Esophagus muscularis mucosa (tissue), 4 donors: Measurements from ENCODE around the gene UBE2J1. TPM values are rescaled to one million over a fixed set of nuclear protein-coding genes. Genes with fewer than 3 reads are reported as not detected.
A peak's percentile ranks its signal among the peaks of the same experiment; 100 is the strongest.
"Not testable (repeated sequence)": the region's sequence is repeated elsewhere in the genome, so short reads cannot be mapped to it uniquely, and the experiment has no call there.

ENCODE experiments used
- DNase-seq: peaks from one replicate; pipeline ENCODE4 v3.0.0-alpha.2; 2017; ENCODE audit errors: extremely low spot score
- H3K27ac ChIP-seq, 4 donors: fragments of 200-600 bp; sonication (generic); replicated peaks in 1 of 4; 1 replicate in 3 of 4; 2 replicates in 1 of 4; pipeline ENCODE4 v1.5.1; 2016 to 2019; ENCODE audit warnings: mild to moderate bottlenecking in 1 of 4
- H3K27me3 ChIP-seq, 4 donors: fragments of 200-600 bp; sonication (generic); one replicate each; pipeline versions ENCODE4 v1.5.1 to v1.6.0; 2016 to 2019
- H3K36me3 ChIP-seq, 4 donors: fragments of 200-600 bp; sonication (generic); one replicate each; pipeline ENCODE4 v1.5.1; 2016 to 2019
- H3K4me1 ChIP-seq, 4 donors: fragments of 200-600 bp; sonication (generic); one replicate each; pipeline ENCODE4 v1.5.1; 2016 to 2019
- H3K4me3 ChIP-seq, 4 donors: fragments of 200-600 bp; sonication (generic); 1 replicate in 2 of 4; 2 replicates in 2 of 4; pipeline ENCODE4 v1.5.1; 2016 to 2019; ENCODE audit warnings: mild to moderate bottlenecking in 4 of 4, moderate library complexity in 1 of 4
- H3K9me3 ChIP-seq, 4 donors: fragments of 200-600 bp; sonication (generic); 1 replicate in 3 of 4; 2 replicates in 1 of 4; pipeline ENCODE4 v1.5.1; 2016 to 2019
- EP300 ChIP-seq: sonication (generic); formaldehyde crosslinking; IDR thresholded peaks from one replicate; pipeline ENCODE4 v1.6.1; 2017; ENCODE audit warnings: antibody characterized with exemption
- POLR2A ChIP-seq: fragments of 450-650 bp; IDR thresholded peaks from one replicate; pipeline ENCODE4 v1.6.1; 2017; ENCODE audit warnings: antibody characterized with exemption, moderate library complexity, mild to moderate bottlenecking, low read depth
- POLR2AphosphoS5 ChIP-seq, 2 donors: sonication (generic); formaldehyde crosslinking; IDR thresholded peaks; one replicate each; pipeline ENCODE4 v1.6.1; 2017; ENCODE audit warnings: antibody characterized with exemption in 2 of 2
- WGBS: methylation state at CpG from one replicate; pipeline ENCODE4 v1.1.5; 2018; 5-methylcytosine and 5-hydroxymethylcytosine counted together
- intact Hi-C: fragments of 100-400 bp; cut with DNase I; formaldehyde crosslinking; loops from one replicate; pipeline ENCODE4 v1.15.1; 2023
- total RNA-seq, 4 donors: library from RNA; depleted of rRNA; stranded (reverse); fragments of >200 nt; gene quantifications; one replicate each; pipeline versions ENCODE4 v1.1.0 to v1.2.1, GENCODE V29; 2016
- TF ChIP-seq, protein P1 (sequence below), 3 experiments: fragments of 200-600 bp in 2 of 3; fragments of 450-650 bp in 1 of 3; sonication (generic) in 2 of 3; IDR thresholded peaks; one replicate each; pipeline ENCODE4 v1.5.1; 2017 to 2019; ENCODE audit warnings: antibody characterized with exemption in 3 of 3, mild to moderate bottlenecking in 2 of 3, moderate library complexity in 1 of 3

The UBE2J1 gene
- total RNA-seq, 4 donors from 2014 or later: 31.0 to 36.6 (median 33.6) TPM

DNA sequence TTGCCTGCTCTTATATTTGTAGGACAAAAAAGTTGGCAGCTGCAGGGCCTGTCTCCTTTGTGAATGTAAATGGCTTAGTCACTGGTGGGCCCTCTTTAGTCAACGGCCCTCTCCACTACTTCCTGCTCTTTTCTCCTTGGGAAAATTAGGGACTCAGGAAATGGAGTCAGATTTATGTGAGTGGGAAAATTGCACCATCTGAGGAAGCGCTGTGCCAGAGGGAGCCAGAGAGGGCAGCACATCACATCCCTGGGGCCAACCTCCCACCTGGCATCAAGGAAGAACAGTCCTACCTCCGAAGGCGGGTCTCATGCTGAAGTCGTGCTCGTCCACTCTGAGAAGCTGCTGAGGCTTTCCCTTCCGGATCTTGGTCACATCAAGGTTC, 53.1 kb downstream of the UBE2J1 start:
- Histone ChIP-seq H3K27ac (no peak overlapping the region), H3K4me3 (no peak overlapping the region), H3K27me3 (no peaks in the 10 kb centered on the region), H3K9me3 (no peaks in the 10 kb centered on the region), H3K36me3 (no peaks in the 10 kb centered on the region), H3K4me1 (peaks cover 17 to 21% (median 20%) of the 10 kb centered on the region in 4 donors)
- peak; percentile 84 for DNase-seq
- intact Hi-C loops: no loop called here
- WGBS: 80% methylated on average over 7 of the region's 7 CpGs
- no peak for TF ChIP-seq POLR2A

DNA sequence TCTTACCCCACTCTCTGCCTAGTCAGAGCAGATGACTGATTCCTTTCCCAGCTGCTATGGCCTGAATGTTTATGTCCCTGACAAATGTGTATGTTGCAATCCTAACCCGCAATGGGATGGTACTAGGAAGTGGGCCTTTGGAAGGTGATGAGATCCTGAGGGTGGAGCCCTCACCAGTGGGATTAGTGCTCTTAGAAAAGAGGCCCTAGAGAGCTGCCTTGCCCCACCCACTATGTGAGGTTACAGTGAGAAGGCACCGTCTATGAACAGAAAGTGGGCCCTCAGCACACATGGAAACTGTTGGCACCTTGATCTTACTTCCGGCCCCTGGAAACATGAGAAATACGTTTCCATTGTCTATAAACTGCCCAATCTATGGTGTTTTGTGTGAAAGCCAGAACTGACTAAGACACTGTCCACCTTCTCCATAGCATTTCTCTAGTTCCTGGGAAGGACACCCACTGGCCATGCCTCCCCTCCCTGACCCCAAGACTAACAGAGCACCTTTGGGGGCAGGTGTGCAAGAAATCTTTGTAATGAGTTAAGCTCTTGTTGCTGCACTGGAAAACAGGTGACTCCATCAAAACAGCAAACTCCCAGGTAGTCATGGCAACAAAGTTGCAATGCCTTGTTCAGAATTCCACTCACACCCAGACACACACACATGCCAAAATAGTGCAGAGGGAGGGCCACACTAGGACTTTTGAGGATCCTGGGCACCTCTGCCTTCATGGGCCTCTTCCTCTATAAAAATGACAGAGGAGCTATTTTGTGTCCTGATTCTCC, 53.6 kb downstream of the UBE2J1 start:
- peak; percentile 37 for DNase-seq
- Histone ChIP-seq H3K27me3 (no peaks in the 10 kb centered on the region), H3K4me3 (no peak overlapping the region), H3K4me1 (peaks cover 17 to 21% (median 20%) of the 10 kb centered on the region in 4 donors), H3K36me3 (no peaks in the 10 kb centered on the region), H3K9me3 (no peaks in the 10 kb centered on the region), H3K27ac (peak overlapping the region in 2 of 4 donors; percentile 54 to 57)
- no peak for TF ChIP-seq POLR2A
- TF ChIP-seq EP300: no peak
- TF ChIP-seq POLR2AphosphoS5 (IDR thresholded peaks at IDR 0.05): no peak
- TF ChIP-seq, protein P1, sequence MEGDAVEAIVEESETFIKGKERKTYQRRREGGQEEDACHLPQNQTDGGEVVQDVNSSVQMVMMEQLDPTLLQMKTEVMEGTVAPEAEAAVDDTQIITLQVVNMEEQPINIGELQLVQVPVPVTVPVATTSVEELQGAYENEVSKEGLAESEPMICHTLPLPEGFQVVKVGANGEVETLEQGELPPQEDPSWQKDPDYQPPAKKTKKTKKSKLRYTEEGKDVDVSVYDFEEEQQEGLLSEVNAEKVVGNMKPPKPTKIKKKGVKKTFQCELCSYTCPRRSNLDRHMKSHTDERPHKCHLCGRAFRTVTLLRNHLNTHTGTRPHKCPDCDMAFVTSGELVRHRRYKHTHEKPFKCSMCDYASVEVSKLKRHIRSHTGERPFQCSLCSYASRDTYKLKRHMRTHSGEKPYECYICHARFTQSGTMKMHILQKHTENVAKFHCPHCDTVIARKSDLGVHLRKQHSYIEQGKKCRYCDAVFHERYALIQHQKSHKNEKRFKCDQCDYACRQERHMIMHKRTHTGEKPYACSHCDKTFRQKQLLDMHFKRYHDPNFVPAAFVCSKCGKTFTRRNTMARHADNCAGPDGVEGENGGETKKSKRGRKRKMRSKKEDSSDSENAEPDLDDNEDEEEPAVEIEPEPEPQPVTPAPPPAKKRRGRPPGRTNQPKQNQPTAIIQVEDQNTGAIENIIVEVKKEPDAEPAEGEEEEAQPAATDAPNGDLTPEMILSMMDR (IDR thresholded peaks at IDR 0.05): no peak
- intact Hi-C loops: no loop called here
- WGBS: 45% methylated on average over 3 of the region's 4 CpGs

DNA sequence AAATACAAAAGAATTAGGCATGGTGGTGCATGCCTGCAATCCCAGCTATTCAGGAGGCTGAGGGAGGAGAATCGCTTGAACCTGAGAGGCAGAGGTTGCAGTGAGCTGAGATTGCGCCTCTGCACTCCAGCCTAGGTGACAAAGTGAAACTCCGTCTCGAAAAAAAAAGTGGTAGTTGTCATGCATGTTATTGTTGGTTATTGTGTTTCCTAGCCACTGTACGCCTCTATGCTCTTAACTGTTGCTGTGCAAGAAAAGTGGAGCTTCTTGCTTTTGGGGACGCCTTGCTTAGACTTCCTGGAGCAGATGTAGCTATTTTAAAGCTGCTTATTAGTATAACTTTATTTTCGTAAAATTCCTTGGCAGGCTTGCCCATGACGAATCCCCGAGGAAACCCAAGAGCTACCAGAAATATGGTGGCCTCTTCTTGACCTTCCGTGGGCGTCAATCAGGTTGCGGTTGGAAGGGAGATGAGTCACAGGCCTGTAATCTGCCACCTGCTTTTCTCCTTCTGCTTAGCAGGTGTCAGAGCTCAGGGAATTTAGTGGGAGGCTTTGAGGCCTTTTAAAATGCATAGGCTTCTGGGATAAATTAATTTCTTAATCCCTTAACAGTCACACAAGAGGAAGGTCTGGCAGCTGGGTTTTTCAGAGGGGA, 54.7 kb downstream of the UBE2J1 start:
- no peak for TF ChIP-seq EP300
- TF ChIP-seq POLR2AphosphoS5 (IDR thresholded peaks at IDR 0.05): peak; percentile 60 to 80
- H3K27me3 ChIP-seq: no peaks in the 10 kb centered on the region
- H3K27ac ChIP-seq: peak overlapping the region in 3 of 4 donors; percentile 28 to 57 (median 54)
- no peak overlapping the region for H3K4me3 ChIP-seq
- H3K4me1 ChIP-seq: peaks cover 17 to 21% (median 20%) of the 10 kb centered on the region in 4 donors
- intact Hi-C loops: no loop called here
- WGBS: 40% methylated on average over 11 of the region's 12 CpGs
- peak; percentile 80 for DNase-seq
- no peaks in the 10 kb centered on the region for H3K9me3 ChIP-seq
- no peaks in the 10 kb centered on the region for H3K36me3 ChIP-seq

DNA sequence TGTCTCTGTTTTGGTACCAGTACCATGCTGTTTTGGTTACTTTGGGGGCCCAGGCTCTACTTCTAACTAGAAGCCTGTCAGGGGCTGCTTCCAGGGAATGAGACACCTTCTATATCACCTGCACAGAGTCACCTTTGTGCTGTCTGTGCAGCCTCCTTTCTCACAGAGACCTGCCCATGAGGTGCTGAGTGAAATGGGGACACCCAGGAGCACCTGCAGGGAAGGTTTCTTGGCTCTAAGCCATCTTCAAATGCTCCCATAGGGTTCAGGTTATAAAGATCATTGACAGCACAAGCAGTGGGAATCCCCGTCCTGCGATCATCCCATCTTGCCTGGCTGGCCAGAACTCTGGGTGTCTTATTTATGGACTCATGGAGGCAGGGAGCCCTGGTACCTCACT, 56.5 kb downstream of the UBE2J1 start:
- Histone ChIP-seq H3K4me1 (peaks cover 17 to 21% (median 20%) of the 10 kb centered on the region in 4 donors), H3K4me3 (no peak overlapping the region), H3K27ac (no peak overlapping the region), H3K27me3 (no peaks in the 10 kb centered on the region), H3K9me3 (no peaks in the 10 kb centered on the region), H3K36me3 (no peaks in the 10 kb centered on the region)
- 100% methylated on average over 2 of the region's 2 CpGs for WGBS
- peak; percentile 53 for DNase-seq
- TF ChIP-seq POLR2AphosphoS5 (IDR thresholded peaks at IDR 0.05) (no peak), POLR2A (no peak), EP300 (no peak)
- TF ChIP-seq, protein P1 (IDR thresholded peaks at IDR 0.05): no peak
- intact Hi-C loops: no loop called here

DNA sequence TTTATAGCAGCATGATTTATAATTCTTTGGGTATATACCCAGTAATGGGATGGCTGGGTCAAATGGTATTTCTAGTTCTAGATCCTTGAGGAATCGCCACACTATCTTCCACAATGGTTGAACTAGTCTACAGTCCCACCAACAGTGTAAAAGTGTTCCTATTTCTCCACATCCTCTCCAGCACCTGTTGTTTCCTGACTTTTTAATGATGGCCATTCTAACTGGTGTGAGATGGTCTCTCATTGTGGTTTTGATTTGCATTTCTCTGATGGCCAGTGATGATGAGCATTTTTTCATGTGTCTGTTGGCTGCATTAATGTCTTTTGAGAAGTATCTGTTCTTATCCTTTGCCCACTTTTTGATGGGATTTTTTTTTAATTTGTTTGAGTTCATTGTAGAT, 57.4 kb downstream of the UBE2J1 start:
- H3K4me3 ChIP-seq, intact Hi-C loops, H3K27ac ChIP-seq, H3K27me3 ChIP-seq, H3K9me3 ChIP-seq, H3K36me3 ChIP-seq, DNase-seq: not testable (repeated sequence)
- peaks cover 17 to 21% (median 20%) of the 10 kb centered on the region in 4 donors for H3K4me1 ChIP-seq
- 90% methylated on average over 1 of the region's 1 CpG for WGBS

DNA sequence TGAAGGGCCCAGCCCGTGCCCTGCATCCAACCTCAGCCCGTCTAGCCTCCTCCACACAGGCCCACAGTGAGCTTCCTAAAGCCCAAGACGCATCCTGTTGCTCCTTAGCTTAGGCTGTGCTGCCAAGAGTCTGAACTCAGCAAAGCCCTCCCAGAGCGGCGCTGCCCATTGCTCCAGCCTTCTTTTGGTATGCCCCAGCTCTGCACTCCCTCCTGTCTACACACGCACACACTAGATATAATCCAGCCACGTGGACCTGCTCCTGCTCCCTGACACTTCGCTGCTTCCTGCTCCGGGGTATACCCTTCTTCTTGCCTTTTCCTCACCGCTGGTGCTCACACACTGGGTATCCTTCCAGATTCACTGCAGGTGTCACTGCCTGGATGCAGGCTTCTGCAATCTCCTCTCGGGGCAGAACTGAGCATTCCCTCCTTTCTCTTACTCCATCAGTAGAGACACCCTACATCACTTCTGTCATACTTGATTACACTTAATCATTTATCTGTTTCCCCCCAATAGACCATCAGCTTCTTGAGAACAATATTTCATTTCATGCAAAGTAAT, 61.2 kb downstream of the UBE2J1 start:
- no peaks in the 10 kb centered on the region for H3K4me1 ChIP-seq
- H3K27me3 ChIP-seq: no peaks in the 10 kb centered on the region
- H3K27ac ChIP-seq: no peak overlapping the region
- TF ChIP-seq POLR2A (no peak), EP300 (no peak)
- intact Hi-C loops: no loop called here
- no peak overlapping the region for H3K4me3 ChIP-seq
- H3K36me3 ChIP-seq: no peaks in the 10 kb centered on the region
- 90% methylated on average over 11 of the region's 11 CpGs for WGBS
- no peak for DNase-seq
- no peaks in the 10 kb centered on the region for H3K9me3 ChIP-seq
